Tibial artery (tissue), 4 donors: ENCODE measurements around the gene TOMM20L.
A peak's percentile ranks its signal among the peaks of the same experiment; 100 is the strongest.
"Not testable (repeated sequence)": the region's sequence is repeated elsewhere in the genome, so short reads cannot be mapped to it uniquely, and the experiment has no call there.

ENCODE experiments used
- DNase-seq, 2 donors: peaks; one replicate each; pipeline ENCODE4 v3.0.0-alpha.2; 2019
- H3K27ac ChIP-seq, 2 donors: fragments of 200-600 bp; sonication (generic) in 1 of 2; 1 replicate in 1 of 2; 2 replicates in 1 of 2; pipeline ENCODE4 v1.5.1; 2018 to 2019; ENCODE audit warnings: mild to moderate bottlenecking in 1 of 2
- H3K27me3 ChIP-seq, 2 donors: fragments of 200-600 bp; sonication (generic) in 1 of 2; one replicate each; pipeline versions ENCODE4 v1.5.1 to v1.6.0; 2016 to 2019
- H3K36me3 ChIP-seq, 3 donors: fragments of 200-600 bp; sonication (generic) in 2 of 3; one replicate each; pipeline ENCODE4 v1.5.1; 2016 to 2019; ENCODE audit warnings: mild to moderate bottlenecking in 2 of 3
- H3K4me1 ChIP-seq, 4 donors: fragments of 200-600 bp; sonication (generic) in 2 of 4; 1 replicate in 3 of 4; 2 replicates in 1 of 4; pipeline ENCODE4 v1.5.1; 2016 to 2019
- H3K4me3 ChIP-seq, 2 donors: fragments of 200-600 bp; sonication (generic) in 1 of 2; 1 replicate in 1 of 2; 2 replicates in 1 of 2; pipeline ENCODE4 v1.5.1; 2018 to 2019; ENCODE audit warnings: mild to moderate bottlenecking in 2 of 2
- H3K9me3 ChIP-seq, 3 donors: fragments of 200-600 bp; sonication (generic) in 1 of 3; one replicate each; pipeline ENCODE4 v1.5.1; 2016 to 2019
- intact Hi-C: fragments of 100-400 bp; cut with DNase I; formaldehyde crosslinking; loops from one replicate; pipeline ENCODE4 v1.15.0; 2023; ENCODE audit warnings: low total_unique reads
- TF ChIP-seq, protein P1 (sequence below), 2 experiments: fragments of 200-600 bp in 1 of 2; fragments of 450-650 bp in 1 of 2; IDR thresholded peaks; one replicate each; pipeline ENCODE4 v1.5.1; 2017 to 2019; ENCODE audit warnings: antibody characterized with exemption in 2 of 2, mild to moderate bottlenecking in 1 of 2, moderate library complexity in 1 of 2

The TOMM20L gene

GRCh38 chr14:58395812-58396788 is at the start of gene TOMM20L:
TSS of gene TOMM20L (plus strand) at chr14:58395930. CDS start at chr14:58395958, 28 bp downstream.
- Histone ChIP-seq H3K4me1 (peaks cover 0 to 10% (median 3%) of the 10 kb centered on the region in 4 donors), H3K27ac (peak within 1 kb of the TSS; percentile 68 to 76), H3K36me3 (no peaks in the 10 kb centered on the region), H3K27me3 (no peaks in the 10 kb centered on the region), H3K4me3 (peak within 1 kb of the TSS; percentile 61 to 75), H3K9me3 (no peaks in the 10 kb centered on the region)
- TF ChIP-seq, protein P1, sequence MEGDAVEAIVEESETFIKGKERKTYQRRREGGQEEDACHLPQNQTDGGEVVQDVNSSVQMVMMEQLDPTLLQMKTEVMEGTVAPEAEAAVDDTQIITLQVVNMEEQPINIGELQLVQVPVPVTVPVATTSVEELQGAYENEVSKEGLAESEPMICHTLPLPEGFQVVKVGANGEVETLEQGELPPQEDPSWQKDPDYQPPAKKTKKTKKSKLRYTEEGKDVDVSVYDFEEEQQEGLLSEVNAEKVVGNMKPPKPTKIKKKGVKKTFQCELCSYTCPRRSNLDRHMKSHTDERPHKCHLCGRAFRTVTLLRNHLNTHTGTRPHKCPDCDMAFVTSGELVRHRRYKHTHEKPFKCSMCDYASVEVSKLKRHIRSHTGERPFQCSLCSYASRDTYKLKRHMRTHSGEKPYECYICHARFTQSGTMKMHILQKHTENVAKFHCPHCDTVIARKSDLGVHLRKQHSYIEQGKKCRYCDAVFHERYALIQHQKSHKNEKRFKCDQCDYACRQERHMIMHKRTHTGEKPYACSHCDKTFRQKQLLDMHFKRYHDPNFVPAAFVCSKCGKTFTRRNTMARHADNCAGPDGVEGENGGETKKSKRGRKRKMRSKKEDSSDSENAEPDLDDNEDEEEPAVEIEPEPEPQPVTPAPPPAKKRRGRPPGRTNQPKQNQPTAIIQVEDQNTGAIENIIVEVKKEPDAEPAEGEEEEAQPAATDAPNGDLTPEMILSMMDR (IDR thresholded peaks at IDR 0.05): peak; percentile 82 to 85
- intact Hi-C loops: no loop called here
- DNase-seq: peak; percentile 48 to 75

- H3K27me3 ChIP-seq: no peaks in the 10 kb centered on the region
- H3K27ac ChIP-seq: peak overlapping the region in 1 of 2 donors; percentile 4
- intact Hi-C loops: no loop called here
- DNase-seq: no peak
- TF ChIP-seq, protein P1 (IDR thresholded peaks at IDR 0.05): no peak
- H3K4me1 ChIP-seq: no peaks in the 10 kb centered on the region
- no peaks in the 10 kb centered on the region for H3K9me3 ChIP-seq
- no peak overlapping the region for H3K4me3 ChIP-seq
- peaks cover 31 to 60% (median 52%) of the 10 kb centered on the region in 3 donors for H3K36me3 ChIP-seq
These were observed 42.0 kb upstream of the TOMM20L start for GRCh38 chr14:58353516-58354299.

- Histone ChIP-seq H3K27me3 (no peaks in the 10 kb centered on the region), H3K36me3 (peaks cover 34 to 60% (median 49%) of the 10 kb centered on the region in 3 donors), H3K9me3 (no peaks in the 10 kb centered on the region), H3K4me1 (no peaks in the 10 kb centered on the region), H3K4me3 (no peak overlapping the region), H3K27ac (no peak overlapping the region)
- TF ChIP-seq, protein P1 (IDR thresholded peaks at IDR 0.05): no peak
- intact Hi-C loops: no loop called here
- no peak for DNase-seq
These were observed 40.9 kb upstream of the TOMM20L start for GRCh38 chr14:58354808-58355207.

DNA sequence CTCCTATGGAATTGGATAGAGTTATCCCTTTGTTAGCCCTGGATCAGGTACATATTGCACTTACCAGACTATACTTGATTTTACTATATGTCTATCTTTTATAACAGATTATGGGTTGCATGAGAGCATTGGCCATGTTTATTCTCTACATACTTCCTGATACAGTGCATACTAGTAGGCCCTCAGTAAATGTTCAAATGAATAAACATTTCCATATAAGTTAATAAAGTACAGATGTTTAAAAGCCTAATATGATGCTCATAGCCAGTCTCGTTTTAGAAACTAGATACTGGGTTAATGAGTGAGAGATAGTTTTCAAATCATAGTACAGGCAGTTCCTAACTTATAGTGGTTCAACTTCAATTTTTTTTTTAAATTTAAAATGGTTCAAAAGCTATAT is 39.5 kb upstream of the TOMM20L start:
- Histone ChIP-seq H3K36me3 (peaks cover 37 to 61% (median 50%) of the 10 kb centered on the region in 3 donors), H3K27me3 (no peaks in the 10 kb centered on the region), H3K4me3 (no peak overlapping the region), H3K4me1 (no peaks in the 10 kb centered on the region), H3K9me3 (no peaks in the 10 kb centered on the region), H3K27ac (no peak overlapping the region)
- intact Hi-C loops: no loop called here
- TF ChIP-seq, protein P1 (IDR thresholded peaks at IDR 0.05): no peak
- no peak for DNase-seq

DNA sequence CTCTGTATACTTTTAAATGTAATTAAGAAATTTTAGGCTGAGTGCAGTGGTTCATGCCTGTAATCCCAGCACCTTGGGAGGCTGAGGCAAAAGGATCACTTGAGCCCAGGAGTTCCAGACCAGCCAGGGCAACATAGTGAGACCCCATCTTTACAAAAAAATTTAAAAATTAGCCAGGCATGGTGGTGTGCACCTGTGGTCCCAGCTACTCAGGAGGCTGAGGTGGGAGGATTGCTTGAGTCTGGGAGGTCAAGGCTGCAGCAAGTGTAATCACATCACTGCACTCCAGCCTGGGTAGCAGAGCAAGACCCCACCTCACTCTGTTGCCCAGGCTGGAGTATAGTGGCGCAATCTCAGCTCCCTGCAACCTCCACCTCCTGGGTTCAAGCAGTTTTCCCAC is 33.5 kb upstream of the TOMM20L start:
- H3K36me3 ChIP-seq: peaks cover 54 to 81% (median 56%) of the 10 kb centered on the region in 3 donors
- H3K27ac ChIP-seq, DNase-seq, H3K9me3 ChIP-seq, H3K27me3 ChIP-seq, intact Hi-C loops, H3K4me1 ChIP-seq, H3K4me3 ChIP-seq: not testable (repeated sequence)
